ENCODE results near the gene LRRC8B.

Gene LRRC8B

GRCh38 chr1:89587729-89588161 lies 63.1 kb downstream of the LRRC8B start:
- no peak for DNase-seq

- no peak for DNase-seq
Measured at GRCh38 chr1:89588480-89588879, 63.9 kb downstream of the LRRC8B start.

DNA sequence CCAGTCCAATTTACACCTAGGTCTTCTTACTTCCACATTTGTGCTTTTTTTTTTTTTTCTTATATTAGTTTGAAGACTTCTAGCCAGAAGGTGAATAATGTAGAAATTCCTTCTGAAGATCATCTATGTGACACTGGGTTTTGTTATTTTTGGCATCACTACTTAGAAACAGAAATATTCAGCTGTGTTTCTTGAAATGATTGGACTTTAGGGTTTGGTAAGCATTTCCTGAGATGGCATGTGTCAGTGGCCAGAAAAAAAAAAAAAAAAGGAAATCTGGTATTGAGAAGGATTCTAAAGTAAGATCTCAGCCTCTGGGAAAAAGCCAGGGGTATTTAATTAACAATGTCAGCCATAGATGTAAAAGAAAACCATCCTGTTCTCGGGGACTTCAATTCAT lies 64.9 kb downstream of the LRRC8B start:
- DNase-seq, result no peak

- no peak for DNase-seq
Measured at GRCh38 chr1:89590341-89591080, 65.9 kb downstream of the LRRC8B start.

DNA sequence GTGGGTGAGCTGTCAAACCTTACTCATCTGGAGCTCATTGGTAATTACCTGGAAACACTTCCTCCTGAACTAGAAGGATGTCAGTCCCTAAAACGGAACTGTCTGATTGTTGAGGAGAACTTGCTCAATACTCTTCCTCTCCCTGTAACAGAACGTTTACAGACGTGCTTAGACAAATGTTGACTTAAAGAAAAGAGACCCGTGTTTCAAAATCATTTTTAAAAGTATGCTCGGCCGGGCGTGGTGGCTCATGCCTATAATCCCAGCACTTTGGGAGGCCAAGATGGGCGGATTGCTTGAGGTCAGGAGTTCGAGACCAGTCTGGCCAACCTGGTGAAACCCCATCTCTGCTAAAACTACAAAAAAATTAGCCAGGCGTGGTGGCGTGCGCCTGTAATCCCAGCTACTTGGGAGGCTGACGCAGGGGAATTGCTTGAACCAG lies 68.3 kb downstream of the LRRC8B start:
- peak; percentile 74 for DNase-seq

GRCh38 chr1:89594096-89594740 lies 69.6 kb downstream of the LRRC8B start:
- no peak for DNase-seq

GRCh38 chr1:89596698-89597097 lies 72.1 kb downstream of the LRRC8B start:
- DNase-seq, result no peak

DNA sequence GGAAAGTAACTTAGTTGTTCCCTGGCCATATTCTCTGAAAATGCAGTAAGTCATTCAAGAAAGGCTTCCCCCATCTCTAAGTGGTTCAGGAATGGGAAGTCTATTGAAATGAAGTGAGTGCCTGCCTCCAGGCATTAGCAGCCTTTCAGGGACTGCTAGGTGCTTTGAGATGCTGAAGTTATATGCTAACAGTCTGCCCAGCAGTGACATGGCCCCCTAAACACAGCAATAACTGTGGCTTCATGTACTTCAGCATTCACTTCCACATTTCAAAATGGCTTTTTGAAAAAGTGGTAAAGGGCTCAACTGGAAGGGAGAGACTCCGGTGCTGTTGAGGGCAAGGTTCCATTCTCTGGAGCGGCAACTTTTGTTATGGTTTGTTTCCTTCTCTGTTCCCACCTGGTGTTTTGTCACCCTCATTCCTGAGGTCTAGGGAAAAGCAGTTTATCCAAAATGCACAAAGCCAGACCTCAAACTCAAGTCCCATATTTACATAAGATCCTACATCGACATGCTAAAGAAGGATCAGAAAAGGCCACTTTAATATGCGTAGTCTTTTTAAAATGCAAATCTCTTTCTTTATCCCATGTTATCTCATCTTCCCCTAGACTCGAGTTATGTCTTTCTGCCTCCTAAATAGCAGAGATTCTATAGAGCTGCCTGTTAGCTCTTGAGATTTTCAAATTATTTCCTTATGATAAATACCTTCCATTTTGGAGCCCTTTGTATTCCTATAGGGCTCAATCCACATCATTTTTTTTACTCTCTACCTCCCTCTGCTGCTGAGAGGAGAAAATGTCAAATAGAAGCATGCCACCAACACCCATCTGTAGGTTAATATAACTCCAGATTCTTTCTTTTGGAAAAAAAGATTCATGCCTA lies 74.1 kb downstream of the LRRC8B start:
- peak; percentile 47 for DNase-seq

DNA sequence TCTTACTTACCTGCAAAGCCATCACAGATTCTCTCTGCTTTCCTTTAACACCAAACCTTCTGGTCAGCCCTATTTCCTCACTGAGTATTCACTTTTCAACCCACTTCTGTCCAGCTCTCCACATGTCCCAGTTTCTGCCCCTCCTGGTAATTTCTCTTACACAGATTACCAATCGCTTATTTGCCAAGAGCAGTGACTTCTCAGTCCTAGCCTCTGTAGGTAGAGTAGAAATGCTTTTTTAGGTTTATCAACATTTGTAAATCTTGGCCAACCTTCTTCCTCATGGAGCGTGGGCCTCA lies 74.7 kb downstream of the LRRC8B start:
- no peak for DNase-seq

DNA sequence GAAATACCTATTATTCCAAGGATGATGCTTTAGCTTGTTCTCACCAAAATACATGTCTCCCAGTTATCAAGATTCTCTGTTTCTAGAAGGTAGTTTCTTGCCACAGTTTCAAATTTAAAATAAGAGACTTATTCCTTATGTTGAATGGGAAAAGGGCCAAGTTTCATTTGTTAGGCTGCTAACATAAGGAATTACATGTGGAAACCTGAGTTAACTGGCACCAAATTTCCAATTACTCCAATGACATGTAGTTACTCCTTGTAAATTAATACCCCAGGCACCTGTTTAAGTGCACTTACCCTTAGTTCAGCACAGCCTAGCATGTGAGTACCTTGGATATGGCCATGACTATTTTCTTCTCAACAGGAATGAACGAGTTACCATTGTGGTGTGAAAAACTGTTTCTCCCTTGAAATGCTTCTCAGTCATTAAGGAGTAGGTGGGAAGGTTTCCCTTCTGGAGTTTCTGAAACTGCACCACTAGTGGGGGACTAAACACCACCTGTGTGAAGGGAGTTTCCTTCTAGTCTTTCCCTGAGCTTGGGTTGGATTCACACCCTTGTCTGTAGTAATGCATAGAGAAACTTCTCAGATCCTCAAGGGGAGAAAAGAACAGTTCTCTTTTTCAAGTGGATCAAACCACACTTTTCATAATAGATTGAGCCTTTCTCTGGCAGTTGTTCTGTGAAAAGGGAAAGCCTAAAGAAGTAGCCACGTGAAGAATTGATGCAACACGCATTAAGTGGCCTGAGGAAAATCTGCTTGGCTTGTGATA lies 76.0 kb downstream of the LRRC8B start:
- peak; percentile 61 for DNase-seq

DNA sequence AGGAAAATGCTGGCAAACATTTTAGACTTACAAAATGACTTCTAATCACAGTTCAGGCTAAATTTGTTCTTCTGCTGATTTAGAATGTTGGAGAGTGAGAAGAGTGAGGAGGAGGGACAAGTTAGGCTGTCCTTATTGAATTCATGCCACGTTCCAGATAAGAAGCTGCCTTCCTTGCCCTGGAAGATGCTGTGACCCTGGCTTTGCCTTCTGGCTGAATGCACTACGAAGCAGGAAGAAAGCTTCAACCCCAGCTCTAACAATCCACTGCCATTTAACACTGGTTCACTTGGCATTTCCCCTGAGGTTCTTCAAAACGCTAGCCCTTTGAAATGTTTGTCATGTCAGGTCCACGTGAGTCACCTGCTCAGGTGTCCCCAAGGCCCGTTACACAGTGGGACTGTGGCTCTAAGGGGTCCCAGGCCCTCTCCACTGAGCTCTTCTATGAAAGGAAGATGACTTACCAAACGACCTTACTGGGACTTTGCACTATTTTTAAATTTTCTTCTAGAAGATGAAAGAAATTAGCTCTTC lies 78.3 kb downstream of the LRRC8B start:
- DNase-seq, result no peak

DNA sequence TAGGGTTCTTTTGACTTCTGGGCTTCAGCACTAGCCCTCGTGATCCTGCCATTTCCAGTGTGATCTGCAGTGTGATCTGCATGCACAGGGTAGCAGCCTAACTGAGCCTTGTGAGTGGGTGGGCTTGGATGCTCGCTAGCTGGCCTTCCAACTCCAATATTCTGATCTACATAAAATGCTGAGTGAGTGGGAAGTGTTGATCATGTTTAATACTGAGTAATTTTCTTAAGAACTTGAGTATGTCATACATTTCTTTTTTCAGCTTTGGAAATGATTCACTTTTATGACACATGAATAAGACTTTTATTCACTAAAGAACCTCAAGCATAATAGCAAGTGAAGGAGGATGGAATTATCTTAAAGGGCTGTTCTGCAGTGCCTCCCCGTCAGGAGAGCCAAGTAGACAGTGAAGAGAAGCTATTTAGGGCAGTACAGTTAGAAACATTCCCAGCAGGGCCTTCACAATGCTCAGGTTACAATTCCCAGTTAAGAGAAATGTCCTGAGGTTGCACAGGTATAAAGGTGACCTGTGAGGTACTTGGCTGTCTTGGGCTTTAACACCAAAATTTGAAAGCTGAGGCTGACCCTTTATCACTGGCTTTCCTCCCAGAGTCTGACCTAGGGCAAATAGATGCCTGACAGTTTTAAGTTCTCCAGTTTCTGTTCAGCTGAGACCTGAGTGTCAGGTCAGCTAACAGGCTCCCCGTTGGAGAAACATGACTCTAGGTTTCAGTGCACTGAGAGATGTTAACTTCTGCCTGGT lies 79.2 kb downstream of the LRRC8B start:
- DNase-seq, result no peak

DNA sequence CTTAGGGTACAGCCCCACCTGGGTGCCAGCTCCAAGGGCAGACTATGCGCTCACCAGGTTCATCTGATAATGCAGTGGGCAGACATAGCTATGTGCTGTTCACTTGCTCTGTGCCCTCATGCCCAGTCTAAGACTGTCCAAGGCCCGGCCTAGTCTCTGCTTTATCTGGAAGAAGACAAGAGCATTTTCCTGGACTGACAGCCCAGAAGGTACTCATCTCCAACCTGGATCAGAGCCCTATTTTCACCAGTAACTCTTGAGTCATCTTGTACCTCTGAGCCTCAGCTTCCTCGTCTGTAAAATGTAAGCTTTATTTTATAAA lies 79.7 kb downstream of the LRRC8B start:
- no peak for DNase-seq

DNA sequence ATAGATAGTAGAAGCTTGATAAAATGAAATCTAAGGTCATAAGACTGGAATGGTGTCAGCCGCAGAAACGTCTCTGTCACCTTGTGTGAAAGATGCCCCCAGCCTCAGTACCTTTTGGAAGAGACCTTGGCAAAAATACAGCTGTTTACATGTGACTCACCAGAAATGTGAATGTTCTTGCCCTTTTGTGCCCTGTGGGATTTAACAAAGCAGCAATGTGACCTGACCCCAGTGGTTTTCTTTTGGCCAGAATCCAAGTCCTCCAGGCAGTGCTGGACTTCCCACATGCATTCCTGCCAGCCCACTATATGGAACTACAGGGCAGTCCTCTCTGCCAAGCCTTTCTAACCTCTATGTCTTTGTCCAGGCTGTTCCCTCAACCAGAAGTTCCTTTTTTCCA lies 81.1 kb downstream of the LRRC8B start:
- DNase-seq, result no peak

DNA sequence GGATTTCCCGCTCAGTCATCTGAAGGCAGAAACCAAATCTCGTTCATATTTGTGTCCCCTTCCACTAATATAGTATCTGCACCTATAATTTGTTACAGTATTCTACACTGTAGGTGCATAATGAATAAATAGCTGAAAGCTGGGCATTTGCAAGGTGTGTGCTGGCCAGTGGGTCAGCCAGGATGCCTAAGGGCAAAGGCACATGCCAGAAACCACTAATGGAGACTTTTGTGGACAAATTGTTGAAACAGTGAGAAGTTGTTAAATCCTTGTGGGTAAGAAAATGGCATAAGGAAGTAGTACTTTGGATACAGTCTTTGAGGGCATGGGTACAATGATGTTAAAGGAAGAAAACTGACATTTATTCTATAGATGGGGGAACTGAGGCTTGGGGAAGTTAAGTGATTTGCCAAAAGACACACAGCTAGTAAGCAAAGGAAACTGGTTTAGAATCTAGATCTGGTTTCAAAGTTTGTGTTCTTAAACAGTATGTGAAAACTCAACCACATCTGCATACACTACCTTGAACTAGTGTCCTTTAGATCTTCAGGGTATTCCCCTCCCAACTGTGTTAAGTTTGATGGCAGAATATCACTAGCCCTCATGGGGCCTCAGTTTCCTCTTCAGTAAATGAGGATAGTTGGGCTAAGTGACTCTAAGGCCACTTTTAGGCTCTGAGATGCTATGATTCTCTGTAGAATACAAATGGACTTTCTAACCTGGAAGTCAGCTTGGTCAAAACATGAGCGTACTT lies 81.8 kb downstream of the LRRC8B start:
- DNase-seq, result no peak

DNA sequence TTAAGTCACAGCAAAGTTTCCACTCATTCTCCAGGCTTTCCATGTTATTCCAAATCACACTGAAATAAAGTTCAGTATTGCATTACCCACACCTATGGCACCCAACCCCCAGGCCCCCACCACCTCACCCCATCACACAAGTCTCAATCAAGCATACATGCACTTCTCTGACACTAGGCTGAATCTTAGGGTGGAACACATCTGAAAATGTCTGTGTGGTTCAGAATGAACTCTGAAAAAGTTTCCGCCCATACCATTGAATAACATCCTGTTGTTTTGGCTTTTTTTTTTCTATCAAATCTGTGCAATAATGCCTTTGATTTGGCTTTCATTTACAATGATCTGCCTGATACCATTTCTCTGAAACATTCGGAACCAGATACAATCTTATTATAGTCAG lies 82.5 kb downstream of the LRRC8B start:
- no peak for DNase-seq

DNA sequence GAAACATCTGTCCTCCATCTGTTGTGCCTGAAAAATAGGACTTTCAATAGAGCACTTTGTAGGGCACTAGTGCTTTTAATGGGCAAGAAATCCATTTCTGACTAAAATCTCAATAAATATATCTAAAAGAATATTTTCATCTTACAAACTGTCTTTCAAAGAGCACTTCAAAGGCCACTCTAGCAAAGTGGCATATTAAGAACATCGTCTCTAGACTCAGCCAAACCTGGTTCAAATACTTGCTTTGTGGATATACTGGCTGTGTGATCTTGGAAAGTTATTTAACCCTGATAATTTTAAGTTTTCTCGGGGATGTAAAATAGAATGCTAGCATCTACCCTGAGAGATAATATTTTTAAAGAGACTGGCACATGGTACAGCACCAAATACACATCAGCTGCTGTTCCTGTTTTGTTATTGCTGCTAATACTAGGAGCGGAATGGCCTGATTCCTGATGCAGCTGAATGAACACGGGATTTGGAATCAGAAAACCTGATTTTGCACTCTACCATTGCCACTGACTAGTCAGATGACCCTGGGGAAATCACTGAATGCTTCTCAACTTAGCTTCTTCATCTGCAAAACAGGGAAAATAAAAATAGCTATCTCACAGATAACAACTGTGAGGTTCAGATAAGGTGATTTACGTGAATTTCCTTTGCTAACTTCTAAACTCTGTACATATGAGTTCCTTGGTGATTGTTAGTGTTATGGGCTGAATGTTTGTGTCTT lies 83.1 kb downstream of the LRRC8B start:
- no peak for DNase-seq

DNA sequence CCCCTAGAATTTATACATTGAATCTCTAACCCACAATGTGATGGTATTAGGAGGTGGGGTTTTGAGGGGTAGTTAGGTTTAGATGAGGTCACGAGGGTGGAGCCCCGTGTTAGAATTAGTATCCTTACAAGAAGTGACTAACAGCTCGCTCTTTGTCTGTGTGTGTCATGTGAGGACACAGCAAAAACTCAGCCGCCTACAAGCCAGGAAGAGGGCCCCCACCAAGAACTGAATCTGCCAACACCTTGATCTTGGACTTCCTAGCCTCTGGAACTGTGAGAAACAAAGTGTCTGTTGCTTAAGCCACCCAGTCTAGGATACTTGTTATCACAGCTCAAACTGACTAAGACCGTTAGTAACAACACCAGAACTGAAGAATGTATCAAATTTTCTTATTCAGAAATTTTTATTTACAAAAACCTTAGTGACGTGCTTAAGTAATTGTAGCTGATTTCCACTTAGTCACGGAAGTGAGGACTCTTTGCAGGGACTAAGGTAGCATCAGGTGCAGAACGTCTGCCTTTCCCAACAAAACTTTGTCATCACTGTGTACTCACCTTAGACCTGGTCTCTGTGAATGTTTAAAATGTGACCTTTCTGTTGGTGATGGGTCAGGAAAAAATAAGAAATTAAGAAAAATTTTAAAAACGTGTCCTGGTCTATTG lies 83.8 kb downstream of the LRRC8B start:
- no peak for DNase-seq

GRCh38 chr1:89608984-89609725 lies 84.5 kb downstream of the LRRC8B start:
- no peak for DNase-seq
